GM18870 (cell line): ENCODE measurements around the gene KCND2.
"Not testable (repeated sequence)": the region's sequence is repeated elsewhere in the genome, so short reads cannot be mapped to it uniquely, and the experiment has no call there.

ENCODE experiments used
- ATAC-seq: cut with Tn5 transposase; IDR thresholded peaks from one replicate; pipeline ENCODE4 v1.9.1; 2021; ENCODE audit warnings: moderate library complexity; ENCODE audit not compliant: unreplicated experiment

KCND2 gene

GRCh38 chr7:120272701-120273475, at the start of gene KCND2:
TSS of gene KCND2 (plus strand) at chr7:120273175.
- ATAC-seq = peak; percentile 16

- no peak for ATAC-seq
Measured at GRCh38 chr7:120226188-120226587, 46.8 kb upstream of the KCND2 start.

- ATAC-seq = no peak
Measured at GRCh38 chr7:120227255-120227654, 45.7 kb upstream of the KCND2 start.

- ATAC-seq = no peak
Measured at GRCh38 chr7:120229084-120229483, 43.9 kb upstream of the KCND2 start.

- no peak for ATAC-seq
Measured at GRCh38 chr7:120233338-120233737, 39.6 kb upstream of the KCND2 start.

DNA sequence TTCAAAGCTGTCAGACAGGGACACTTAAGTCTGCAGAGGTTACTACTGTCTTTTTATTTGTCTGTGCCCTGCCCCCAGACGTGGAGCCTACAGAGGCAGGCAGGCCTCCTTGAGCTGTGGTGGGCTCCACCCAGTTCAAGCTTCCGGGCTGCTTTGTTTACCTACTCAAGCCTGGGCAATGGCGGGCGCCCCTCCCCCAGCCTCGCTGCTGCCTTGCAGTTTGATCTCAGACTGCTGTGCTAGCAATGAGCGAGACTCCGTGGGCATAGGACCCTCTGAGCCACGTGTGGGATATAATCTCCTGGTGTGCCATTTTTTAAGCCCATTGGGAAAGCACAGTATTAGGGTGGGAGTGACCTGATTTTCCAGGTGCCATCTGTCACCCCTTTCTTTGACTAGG, 32.6 kb upstream of the KCND2 start:
- ATAC-seq = not testable (repeated sequence)

DNA sequence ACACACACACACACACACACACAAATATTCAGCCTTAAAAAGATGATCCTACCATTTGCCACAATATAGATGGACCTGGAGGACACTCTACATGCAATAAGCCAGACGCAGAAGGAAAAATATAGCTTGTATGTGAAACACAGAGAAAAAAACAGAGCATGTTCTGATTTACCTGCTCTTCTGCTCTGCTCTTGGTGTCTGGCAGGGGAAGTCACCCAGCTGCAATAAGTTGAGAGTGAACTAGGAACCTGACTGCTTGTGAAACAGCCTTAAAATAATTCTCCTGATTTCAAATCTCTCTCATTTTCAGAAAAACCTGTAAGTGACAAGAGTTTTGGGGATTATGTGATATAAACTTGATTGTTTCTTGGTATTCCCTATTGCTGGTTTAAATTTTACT, 31.0 kb upstream of the KCND2 start:
- no peak for ATAC-seq

- no peak for ATAC-seq
Measured at GRCh38 chr7:120254845-120255244, 18.1 kb upstream of the KCND2 start.

DNA sequence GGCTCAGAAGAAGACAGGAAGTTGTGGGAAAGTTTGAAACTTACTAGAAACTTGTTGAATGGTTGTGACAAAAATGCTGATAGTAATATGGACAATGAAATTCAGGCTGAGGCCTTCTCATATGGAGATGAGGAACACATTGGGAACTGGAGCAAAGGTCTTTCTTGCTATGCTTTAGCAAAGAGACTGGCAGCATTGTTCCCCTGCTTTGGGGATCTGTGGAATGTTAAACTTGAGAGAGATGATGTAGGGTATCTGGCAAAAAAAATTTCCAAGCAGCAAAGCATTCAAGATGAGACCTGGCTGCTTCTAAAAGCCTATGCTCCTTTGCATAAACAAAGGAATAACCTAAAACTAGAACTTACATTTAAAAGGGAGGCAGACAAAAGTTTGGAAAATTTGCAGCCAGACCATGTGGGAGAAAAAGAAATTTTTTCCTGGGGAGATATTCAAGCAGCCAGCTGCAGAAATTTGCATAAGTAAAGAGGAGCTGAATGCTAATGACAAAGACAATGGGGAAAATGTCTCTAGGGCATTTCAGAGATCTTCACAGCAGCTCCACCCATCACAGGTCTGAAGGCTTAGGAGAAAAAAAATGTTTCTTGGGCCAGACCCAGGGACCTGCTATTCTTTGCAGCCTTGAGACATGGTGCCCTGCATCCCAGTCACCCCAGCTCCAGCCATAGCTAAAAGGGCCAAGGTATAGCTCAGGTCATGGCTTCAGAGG, 16.5 kb upstream of the KCND2 start:
- ATAC-seq = no peak

DNA sequence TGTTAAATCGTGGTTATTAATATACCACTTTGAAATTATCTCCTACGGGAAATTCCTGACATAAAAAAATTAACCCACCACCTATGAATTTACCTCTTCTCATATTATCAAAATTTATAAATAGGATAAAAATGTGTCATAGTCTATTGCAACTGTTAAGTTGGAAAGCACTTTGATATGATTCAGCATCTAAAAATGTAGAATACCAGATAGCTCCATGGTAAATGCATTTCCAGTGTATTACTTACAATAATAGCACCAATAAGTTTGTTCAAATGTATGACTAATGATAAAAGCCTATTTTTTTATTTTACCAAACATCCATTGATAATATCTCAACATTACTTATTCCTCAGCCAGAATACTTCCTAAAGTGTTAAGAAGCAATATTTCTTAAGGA, 13.6 kb upstream of the KCND2 start:
- no peak for ATAC-seq

- ATAC-seq = no peak
Measured at GRCh38 chr7:120260111-120260510, 12.9 kb upstream of the KCND2 start.

- ATAC-seq = peak; percentile 49
Measured at GRCh38 chr7:120272261-120272660, 714 bp upstream of the KCND2 start.

GRCh38 chr7:120273476-120273975, 551 bp downstream of the KCND2 start:
- ATAC-seq = peak; percentile 48

DNA sequence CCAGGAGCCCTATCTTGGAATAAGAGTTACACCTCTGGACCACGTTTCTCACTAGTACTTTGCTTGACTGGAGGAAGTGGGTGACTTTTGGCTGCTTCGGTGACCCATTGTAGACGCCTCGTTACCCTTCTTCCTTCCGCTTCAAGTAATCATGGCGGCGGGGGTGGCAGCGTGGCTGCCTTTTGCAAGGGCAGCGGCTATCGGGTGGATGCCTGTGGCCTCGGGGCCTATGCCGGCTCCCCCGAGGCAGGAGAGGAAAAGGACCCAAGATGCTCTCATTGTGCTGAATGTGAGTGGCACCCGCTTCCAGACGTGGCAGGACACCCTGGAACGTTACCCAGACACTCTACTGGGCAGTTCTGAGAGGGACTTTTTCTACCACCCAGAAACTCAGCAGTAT, 1.5 kb downstream of the KCND2 start:
- no peak for ATAC-seq

DNA sequence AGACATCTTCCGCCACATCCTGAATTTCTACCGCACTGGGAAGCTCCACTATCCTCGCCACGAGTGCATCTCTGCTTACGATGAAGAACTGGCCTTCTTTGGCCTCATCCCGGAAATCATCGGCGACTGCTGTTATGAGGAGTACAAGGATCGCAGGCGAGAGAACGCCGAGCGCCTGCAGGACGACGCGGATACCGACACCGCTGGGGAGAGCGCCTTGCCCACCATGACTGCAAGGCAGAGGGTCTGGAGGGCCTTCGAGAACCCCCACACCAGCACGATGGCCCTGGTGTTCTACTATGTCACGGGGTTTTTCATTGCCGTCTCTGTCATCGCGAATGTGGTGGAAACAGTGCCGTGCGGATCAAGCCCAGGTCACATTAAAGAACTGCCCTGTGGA, 1.9 kb downstream of the KCND2 start:
- ATAC-seq = no peak

DNA sequence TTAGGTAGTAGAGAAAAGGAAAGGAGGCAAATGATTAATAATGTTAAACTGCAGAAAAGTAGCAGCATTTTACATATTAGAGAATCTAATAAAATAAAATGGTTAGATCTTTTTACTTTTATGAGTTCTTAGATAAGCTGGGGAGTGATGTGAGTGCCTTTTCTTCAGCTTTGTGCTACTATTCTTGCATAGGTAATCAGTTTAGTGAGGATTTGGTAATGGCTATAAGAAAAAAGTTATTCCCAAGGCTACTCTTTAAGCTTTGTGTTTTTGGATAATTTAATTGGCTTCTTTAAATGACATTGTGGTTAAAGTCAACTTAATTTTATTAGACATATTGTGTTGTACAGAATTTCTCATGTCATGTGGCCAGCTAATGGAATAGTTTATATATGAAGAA, 3.7 kb downstream of the KCND2 start:
- ATAC-seq = no peak

GRCh38 chr7:120278773-120279172, 5.8 kb downstream of the KCND2 start:
- no peak for ATAC-seq

- no peak for ATAC-seq
Measured at GRCh38 chr7:120280743-120281142, 7.8 kb downstream of the KCND2 start.

GRCh38 chr7:120293027-120293426, 20.1 kb downstream of the KCND2 start:
- ATAC-seq = no peak

- no peak for ATAC-seq
Measured at GRCh38 chr7:120302190-120302589, 29.2 kb downstream of the KCND2 start.

- peak; percentile 52 for ATAC-seq
Measured at GRCh38 chr7:120303105-120303504, 30.1 kb downstream of the KCND2 start.

DNA sequence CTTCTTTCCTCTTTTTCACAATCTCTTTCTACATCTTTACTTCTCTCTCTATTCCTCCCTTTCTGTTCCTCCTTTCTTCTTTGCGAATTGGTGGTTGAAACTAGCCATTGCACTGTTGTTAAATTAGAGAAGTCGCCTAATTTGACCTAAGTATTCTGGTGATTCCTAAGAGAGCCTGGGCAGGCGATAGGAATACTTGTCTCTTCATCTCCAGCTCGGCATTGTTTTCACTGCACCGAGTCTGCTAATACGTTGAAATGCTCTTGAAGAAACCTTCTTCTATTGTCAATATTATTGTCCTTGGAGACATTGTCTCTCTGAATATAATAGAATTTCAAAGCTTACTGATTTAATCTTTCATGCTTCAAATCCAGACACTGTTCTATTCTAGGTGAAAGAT, 31.7 kb downstream of the KCND2 start:
- ATAC-seq = no peak
